NT2/D1 (cell line): ENCODE results near the gene CHMP4B.

Source experiments
- SUZ12 ChIP-seq: IDR thresholded peaks from 2 replicates; pipeline ENCODE4 v1.6.1; 2011; ENCODE audit not compliant: insufficient read length, insufficient read depth; ENCODE audit errors: extremely low read depth
- YY1 ChIP-seq: IDR thresholded peaks from 2 replicates; pipeline ENCODE4 v1.6.1; 2011; ENCODE audit not compliant: insufficient read length, insufficient read depth
- ZNF274 ChIP-seq: IDR thresholded peaks from 2 replicates; pipeline ENCODE4 v1.6.1; 2011; ENCODE audit warnings: mild to moderate bottlenecking, low read depth, low read length

GRCh38 chr20:33808388-33808787 is 2.8 kb upstream of the CHMP4B start:
- no peak for TF ChIP-seq YY1
- no peak for TF ChIP-seq SUZ12
- no peak for TF ChIP-seq ZNF274
